HCT116 (cell line): ENCODE data around the gene TERT. TPM values are rescaled to one million over a fixed set of nuclear protein-coding genes. Genes with fewer than 3 reads are reported as not detected.

Experiments used
- ATAC-seq: fragments of 200-7000 bp; cut with Tn5 transposase; 2 replicates; pipeline ENCODE4 v1.9.1; 2020; ENCODE audit warnings: mild to moderate bottlenecking, moderate library complexity
- BruUV-seq: library from RNA; stranded (reverse); fragments of 400-500 nt; replicated peaks from 2 replicates; lab custom pipeline; 2021; lab: Mats Ljungman, UMichigan
- CTCF ChIA-PET: fragments of 300-600 bp; sonication (Branson Sonifier 250); formaldehyde crosslinking; loops from one replicate; lab custom pipeline; 2021; ENCODE audit warnings: antibody characterized with exemption; lab: Charles Lee
- POLR2A ChIA-PET: fragments of 300-600, 350-600 bp; sonication (Branson Sonifier 250); formaldehyde crosslinking; loops from one replicate; lab custom pipeline; 2021; ENCODE audit warnings: antibody characterized with exemption; lab: Charles Lee
- RAD21 ChIA-PET, 2 experiments: fragments of 300-600 bp; sonication (Branson Sonifier 250); formaldehyde crosslinking; loops; one replicate each; lab custom pipeline; 2023; ENCODE audit warnings: low total read pairs in 2 of 2; ENCODE audit not compliant: uncharacterized antibody in 2 of 2, unreplicated experiment in 2 of 2, low non-redundant PET in 1 of 2; lab: Charles Lee
- DNase-seq: peaks from one replicate; pipeline ENCODE4 v3.0.0-alpha.2; 2010; ENCODE audit warnings: low read depth, low spot score
- H2AFZ ChIP-seq: fragments of 200-600 bp; shearing (Covaris generic), sonication (generic); 2 replicates; pipeline ENCODE4 v1.6.1; 2017; ENCODE audit warnings: low read depth, mixed run types, mixed read lengths, antibody characterized with exemption, low read length; ENCODE audit not compliant: poor library complexity, severe bottlenecking
- H3K27ac ChIP-seq: 2 replicates; pipeline ENCODE4 v1.5.1; 2012; ENCODE audit warnings: low read depth, low read length
- H3K27me3 ChIP-seq: fragments of 200-600 bp; sonication (generic); 2 replicates; pipeline ENCODE4 v1.6.1; 2016; ENCODE audit warnings: mixed run types, low read length, mixed read lengths; ENCODE audit not compliant: insufficient read depth
- H3K36me3 ChIP-seq, 2 experiments: fragments of 200-500 bp in 1 of 2; fragments of 200-600 bp in 1 of 2; sonication (Bioruptor generic) in 1 of 2; sonication (generic) in 1 of 2; 2 replicates each; pipeline versions ENCODE4 v1.5.1 to v1.6.1; 2014 to 2016; ENCODE audit warnings: low read length in 2 of 2, inconsistent platforms in 1 of 2, mixed read lengths in 1 of 2, mixed run types in 1 of 2; ENCODE audit not compliant: insufficient read depth in 2 of 2, control insufficient read depth in 1 of 2
- H3K4me1 ChIP-seq, 2 experiments: fragments of 200-600 bp in 1 of 2; sonication (generic) in 1 of 2; 2 replicates each; pipeline versions ENCODE4 v1.5.1 to v1.6.1; 2012 to 2017; ENCODE audit warnings: low read length in 2 of 2, inconsistent platforms in 1 of 2, mild to moderate bottlenecking in 1 of 2, mixed read lengths in 1 of 2, mixed run types in 1 of 2, moderate library complexity in 1 of 2; ENCODE audit not compliant: insufficient read depth in 2 of 2, control insufficient read depth in 1 of 2
- H3K4me2 ChIP-seq: fragments of 200-600 bp; sonication (generic); 2 replicates; pipeline ENCODE4 v1.6.1; 2017; ENCODE audit warnings: mixed run types, low read length, mixed read lengths
- H3K4me3 ChIP-seq, 2 experiments: fragments of 200-600 bp in 1 of 2; sonication (generic) in 1 of 2; replicated peaks in 1 of 2; 2 replicates each; pipeline ENCODE4 v1.5.1; 2011 to 2016; ENCODE audit warnings: low read length in 2 of 2, control low read depth in 1 of 2, low read depth in 1 of 2, mild to moderate bottlenecking in 1 of 2, mixed read lengths in 1 of 2, mixed run types in 1 of 2
- H3K79me2 ChIP-seq: fragments of 200-600 bp; sonication (generic); 2 replicates; pipeline ENCODE4 v1.6.1; 2017; ENCODE audit warnings: mild to moderate bottlenecking, mixed run types, low read length, moderate library complexity, mixed read lengths; ENCODE audit not compliant: insufficient read depth
- H3K9ac ChIP-seq: fragments of 200-600 bp; sonication (generic); 2 replicates; pipeline ENCODE4 v1.6.1; 2016; ENCODE audit warnings: low read length, mixed read lengths
- H3K9me2 ChIP-seq: fragments of 200-600 bp; sonication (generic), shearing (Covaris generic); 2 replicates; pipeline ENCODE4 v1.6.1; 2017; ENCODE audit warnings: mixed run types, mild to moderate bottlenecking, moderate library complexity; ENCODE audit not compliant: insufficient read depth
- H3K9me3 ChIP-seq, 2 experiments: fragments of 200-500 bp in 1 of 2; fragments of 200-600 bp in 1 of 2; sonication (Bioruptor generic) in 1 of 2; sonication (generic) in 1 of 2; 2 replicates each; pipeline ENCODE4 v1.6.1; 2014 to 2017; ENCODE audit warnings: low read length in 2 of 2, mixed read lengths in 2 of 2, inconsistent platforms in 1 of 2, low read depth in 1 of 2, mild to moderate bottlenecking in 1 of 2, mixed run types in 1 of 2, moderate library complexity in 1 of 2; ENCODE audit not compliant: control insufficient read depth in 1 of 2, insufficient read depth in 1 of 2
- H4K20me1 ChIP-seq: fragments of 200-600 bp; sonication (generic), shearing (Covaris generic); 2 replicates; pipeline ENCODE4 v1.6.1; 2017; ENCODE audit warnings: mixed run types, mild to moderate bottlenecking, moderate library complexity; ENCODE audit not compliant: insufficient read depth
- ATF3 ChIP-seq: IDR thresholded peaks from 2 replicates; pipeline ENCODE4 v1.6.1; 2012
- ELF1 ChIP-seq: IDR thresholded peaks from 2 replicates; pipeline ENCODE4 v1.6.1; 2012; ENCODE audit warnings: low read depth, borderline replicate concordance
- EZH2 ChIP-seq: fragments of 200-600 bp; sonication (generic); IDR thresholded peaks from 2 replicates; pipeline ENCODE4 v1.6.1; 2017; ENCODE audit warnings: antibody characterized with exemption, mixed run types
- FOSL1 ChIP-seq: IDR thresholded peaks from 2 replicates; pipeline ENCODE4 v1.6.1; 2012; ENCODE audit warnings: low read depth
- POLR2A ChIP-seq: IDR thresholded peaks from 2 replicates; pipeline ENCODE4 v1.7.0; 2011; ENCODE audit warnings: borderline replicate concordance; ENCODE audit not compliant: insufficient read depth, insufficient read length; ENCODE audit errors: extremely low read depth
- POLR2AphosphoS5 ChIP-seq: IDR thresholded peaks from 2 replicates; pipeline ENCODE4 v1.6.1; 2011; ENCODE audit warnings: mild to moderate bottlenecking, low read depth, low read length, moderate library complexity
- SIN3A ChIP-seq: IDR thresholded peaks from 2 replicates; pipeline ENCODE4 v1.6.1; 2012; ENCODE audit warnings: low read depth
- SRF ChIP-seq: IDR thresholded peaks from 2 replicates; pipeline ENCODE4 v1.6.1; 2012; ENCODE audit warnings: low read depth
- TCF7L2 ChIP-seq: IDR thresholded peaks from 2 replicates; pipeline ENCODE4 v1.7.0; 2011; ENCODE audit warnings: borderline replicate concordance, inconsistent platforms; ENCODE audit not compliant: insufficient read depth, insufficient read length; ENCODE audit errors: extremely low read depth
- YY1 ChIP-seq: IDR thresholded peaks from 2 replicates; pipeline ENCODE4 v1.6.1; 2011; ENCODE audit warnings: low read length, low read depth, moderate library complexity, mild to moderate bottlenecking; ENCODE audit not compliant: insufficient replicate concordance; ENCODE audit errors: extremely low read depth
- ZFX ChIP-seq: fragments of 450-650 bp; IDR thresholded peaks from 2 replicates; pipeline ENCODE4 v1.6.1; 2017
- intact Hi-C: fragments of 100-400 bp; cut with micrococcal nuclease; formaldehyde crosslinking; loops from 2 replicates; pipeline ENCODE4 v1.10.0; 2022
- total RNA-seq: library from RNA; stranded (reverse); gene quantifications from one replicate; pipeline ENCODE4 v1.2.1, GENCODE V29; 2021; ENCODE audit not compliant: unreplicated experiment
- TF ChIP-seq, protein P1 (sequence below): IDR thresholded peaks from 2 replicates; pipeline ENCODE4 v1.6.1; 2011; ENCODE audit warnings: mild to moderate bottlenecking, low read length, moderate library complexity; ENCODE audit not compliant: insufficient replicate concordance; ENCODE audit errors: extremely low read depth

The TERT gene
- total RNA-seq, 1 experiment from 2014 or later = 6.9 TPM

DNA sequence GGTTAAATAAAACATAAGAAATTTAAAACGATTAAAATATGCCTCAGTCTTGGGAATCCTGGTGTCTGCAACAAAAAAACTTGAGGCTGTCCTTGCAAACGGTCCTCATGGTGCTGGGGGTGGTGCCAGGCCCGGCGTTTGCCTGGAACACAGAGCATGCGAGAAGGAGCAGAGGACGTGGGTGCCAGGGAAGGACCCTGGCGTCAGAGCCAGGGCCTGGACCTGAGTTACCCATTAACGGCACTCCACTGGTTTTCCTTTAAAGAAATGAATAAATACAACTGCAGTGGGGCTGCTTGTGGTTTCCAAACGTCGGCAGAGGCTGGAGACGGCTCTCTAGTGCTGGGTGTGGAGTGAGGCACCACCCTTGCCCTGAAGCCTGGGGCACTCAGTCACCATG is 69.8 kb downstream of the TERT start, which contains the start of gene SLC6A18:
TSS of gene SLC6A18 (plus strand) at position 301 of the 400 bp plus-strand sequence. CDS start at position 398, 97 bp downstream.
- H3K79me2 ChIP-seq = no peaks in the 10 kb centered on the region
- H3K4me2 ChIP-seq = no peak within 1 kb of the TSS
- DNase-seq (no peak), ATAC-seq (no peak)
- no peak within 1 kb of the TSS for H2AFZ ChIP-seq
- no peak within 1 kb of the TSS for H3K9ac ChIP-seq
- H3K9me3 ChIP-seq = no peaks in the 10 kb centered on the region
- ChIA-PET POLR2A (no interaction called here), CTCF (no interaction called here), RAD21 (no interaction called here)
- H3K4me1 ChIP-seq = peaks cover 0 to 3% of the 10 kb centered on the region in 2 experiments; a peak in 2 of 4 replicates
- no peaks in the 10 kb centered on the region for H3K36me3 ChIP-seq
- H3K27me3 ChIP-seq = no peaks in the 10 kb centered on the region
- no TSS peak for BruUV-seq
- H3K4me3 ChIP-seq = no peak within 1 kb of the TSS
- H4K20me1 ChIP-seq = no peaks in the 10 kb centered on the region
- intact Hi-C loops = no loop called here
- no peak within 1 kb of the TSS for H3K27ac ChIP-seq
- no peaks in the 10 kb centered on the region for H3K9me2 ChIP-seq
- TF ChIP-seq FOSL1 = no peak
- TF ChIP-seq ELF1 = no peak
- TF ChIP-seq POLR2AphosphoS5 = no peak
- TF ChIP-seq EZH2 = no peak
- no peak for TF ChIP-seq ZFX
- TF ChIP-seq POLR2A = no peak
- TF ChIP-seq YY1 = no peak
- TF ChIP-seq ATF3 = no peak
- TF ChIP-seq TCF7L2 = no peak
- TF ChIP-seq, protein P1, sequence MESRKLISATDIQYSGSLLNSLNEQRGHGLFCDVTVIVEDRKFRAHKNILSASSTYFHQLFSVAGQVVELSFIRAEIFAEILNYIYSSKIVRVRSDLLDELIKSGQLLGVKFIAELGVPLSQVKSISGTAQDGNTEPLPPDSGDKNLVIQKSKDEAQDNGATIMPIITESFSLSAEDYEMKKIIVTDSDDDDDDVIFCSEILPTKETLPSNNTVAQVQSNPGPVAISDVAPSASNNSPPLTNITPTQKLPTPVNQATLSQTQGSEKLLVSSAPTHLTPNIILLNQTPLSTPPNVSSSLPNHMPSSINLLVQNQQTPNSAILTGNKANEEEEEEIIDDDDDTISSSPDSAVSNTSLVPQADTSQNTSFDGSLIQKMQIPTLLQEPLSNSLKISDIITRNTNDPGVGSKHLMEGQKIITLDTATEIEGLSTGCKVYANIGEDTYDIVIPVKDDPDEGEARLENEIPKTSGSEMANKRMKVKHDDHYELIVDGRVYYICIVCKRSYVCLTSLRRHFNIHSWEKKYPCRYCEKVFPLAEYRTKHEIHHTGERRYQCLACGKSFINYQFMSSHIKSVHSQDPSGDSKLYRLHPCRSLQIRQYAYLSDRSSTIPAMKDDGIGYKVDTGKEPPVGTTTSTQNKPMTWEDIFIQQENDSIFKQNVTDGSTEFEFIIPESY = no peak
- no peak for TF ChIP-seq SIN3A
- TF ChIP-seq SRF = no peak
